H9 (cell line): ENCODE measurements around the gene R3HDM2. TPM values are rescaled to one million over a fixed set of nuclear protein-coding genes. Genes with fewer than 3 reads are reported as not detected.

Experiments used
- DNase-seq: peaks from one replicate; pipeline ENCODE4 v3.0.0-alpha.2; 2017
- H2AFZ ChIP-seq: one replicate; pipeline ENCODE4 v1.6.1; 2013; ENCODE audit warnings: mild to moderate bottlenecking, low read length, control low read depth, moderate library complexity
- H2AK5ac ChIP-seq: 2 replicates; pipeline ENCODE4 v1.6.1; 2013; ENCODE audit warnings: low read length, control low read depth, mixed read lengths; ENCODE audit not compliant: insufficient read length
- H2BK120ac ChIP-seq: one replicate; pipeline ENCODE4 v1.6.1; 2013; ENCODE audit warnings: low read depth, mild to moderate bottlenecking, low read length, control low read depth, inconsistent platforms; ENCODE audit not compliant: poor library complexity, severe bottlenecking
- H2BK12ac ChIP-seq: 2 replicates; pipeline ENCODE4 v1.6.1; 2013; ENCODE audit warnings: low read length, control low read depth, mixed read lengths, low read depth; ENCODE audit not compliant: insufficient read length
- H2BK15ac ChIP-seq: 2 replicates; pipeline ENCODE4 v1.6.1; 2013; ENCODE audit warnings: low read depth, low read length, control low read depth
- H2BK20ac ChIP-seq: one replicate; pipeline ENCODE4 v1.6.1; 2013; ENCODE audit warnings: low read depth, mild to moderate bottlenecking, low read length, control low read depth, inconsistent platforms; ENCODE audit not compliant: poor library complexity, severe bottlenecking
- H2BK5ac ChIP-seq: 2 replicates; pipeline ENCODE4 v1.6.1; 2013; ENCODE audit warnings: low read length, control low read depth, mixed read lengths; ENCODE audit not compliant: insufficient read length
- H3K14ac ChIP-seq: 2 replicates; pipeline ENCODE4 v1.6.1; 2013; ENCODE audit warnings: low read length, control low read depth; ENCODE audit not compliant: insufficient read depth
- H3K18ac ChIP-seq: 2 replicates; pipeline ENCODE4 v1.6.1; 2013; ENCODE audit warnings: low read depth, mild to moderate bottlenecking, mixed read lengths, low read length, control low read depth; ENCODE audit not compliant: insufficient read length
- H3K23ac ChIP-seq: 2 replicates; pipeline ENCODE4 v1.6.1; 2013; ENCODE audit warnings: low read length, control low read depth, mixed read lengths, low read depth; ENCODE audit not compliant: insufficient read length
- H3K23me2 ChIP-seq: 2 replicates; pipeline ENCODE4 v1.6.1; 2013; ENCODE audit warnings: low read depth, mild to moderate bottlenecking, mixed read lengths, low read length, control low read depth; ENCODE audit not compliant: insufficient read length, poor library complexity, severe bottlenecking
- H3K27ac ChIP-seq: 2 replicates; pipeline ENCODE4 v1.5.1; 2013; ENCODE audit warnings: low read length, control low read depth, mixed read lengths, low read depth; ENCODE audit not compliant: insufficient read length
- H3K27me3 ChIP-seq: 2 replicates; pipeline ENCODE4 v1.6.1; 2013; ENCODE audit warnings: low read length, control low read depth, inconsistent platforms; ENCODE audit not compliant: insufficient read depth
- H3K4ac ChIP-seq: 2 replicates; pipeline ENCODE4 v1.6.1; 2013; ENCODE audit warnings: low read depth, mild to moderate bottlenecking, control low read depth, inconsistent platforms, low read length, moderate library complexity
- H3K4me1 ChIP-seq: 2 replicates; pipeline ENCODE4 v1.6.1; 2013; ENCODE audit warnings: low read length, control low read depth, inconsistent platforms; ENCODE audit not compliant: insufficient read depth
- H3K4me2 ChIP-seq: 2 replicates; pipeline ENCODE4 v1.6.1; 2013; ENCODE audit warnings: low read length, control low read depth, mixed read lengths; ENCODE audit not compliant: insufficient read length, insufficient read depth
- H3K56ac ChIP-seq: 2 replicates; pipeline ENCODE4 v1.6.1; 2013; ENCODE audit warnings: low read depth, mild to moderate bottlenecking, mixed read lengths, low read length, control low read depth; ENCODE audit not compliant: insufficient read length
- H3K79me1 ChIP-seq: 2 replicates; pipeline ENCODE4 v1.6.1; 2013; ENCODE audit warnings: low read depth, mild to moderate bottlenecking, moderate library complexity, low read length, control low read depth, inconsistent platforms; ENCODE audit not compliant: insufficient read depth, poor library complexity, severe bottlenecking
- H3K79me2 ChIP-seq: 2 replicates; pipeline ENCODE4 v1.6.1; 2013; ENCODE audit warnings: low read length, control low read depth, inconsistent platforms; ENCODE audit not compliant: insufficient read depth
- H3K9ac ChIP-seq: 2 replicates; pipeline ENCODE4 v1.6.1; 2013; ENCODE audit warnings: low read length, control low read depth, mixed read lengths; ENCODE audit not compliant: insufficient read length; ENCODE audit errors: extremely low read depth
- H3K9me3 ChIP-seq: one replicate; pipeline ENCODE4 v1.6.1; 2013; ENCODE audit warnings: low read depth, low read length, inconsistent platforms; ENCODE audit not compliant: control insufficient read depth
- H3T11ph ChIP-seq: one replicate; pipeline ENCODE4 v1.6.1; 2013; ENCODE audit warnings: mild to moderate bottlenecking, low read length, control low read depth, inconsistent platforms
- H4K20me1 ChIP-seq: one replicate; pipeline ENCODE4 v1.6.1; 2013; ENCODE audit not compliant: control insufficient read depth, insufficient read length, insufficient read depth
- H4K5ac ChIP-seq: 2 replicates; pipeline ENCODE4 v1.6.1; 2013; ENCODE audit warnings: low read depth, mild to moderate bottlenecking, mixed read lengths, low read length, control low read depth; ENCODE audit not compliant: insufficient read length
- H4K8ac ChIP-seq: replicated peaks from 2 replicates; pipeline ENCODE4 v1.6.1; 2013; ENCODE audit warnings: low read length, control low read depth, mixed read lengths, low read depth; ENCODE audit not compliant: insufficient read length
- H4K91ac ChIP-seq: 2 replicates; pipeline ENCODE4 v1.6.1; 2013; ENCODE audit warnings: low read depth, mild to moderate bottlenecking, moderate library complexity, mixed read lengths, low read length, control low read depth; ENCODE audit not compliant: insufficient read length
- H3K27ac Mint-ChIP-seq, 3 experiments: 2 replicates in 2 of 3; 3 replicates in 1 of 3; pipeline ENCODE4 v1.8.0; 2020 to 2021; ENCODE audit warnings: mixed read lengths in 3 of 3, mild to moderate bottlenecking in 1 of 3, moderate library complexity in 1 of 3
- H3K27me3 Mint-ChIP-seq: 2 replicates; pipeline ENCODE4 v1.8.0; 2021; ENCODE audit warnings: low read depth, mild to moderate bottlenecking, moderate library complexity, mixed read lengths
- H3K36me3 Mint-ChIP-seq, 3 experiments: 2 replicates in 2 of 3; 3 replicates in 1 of 3; pipeline ENCODE4 v1.8.0; 2020 to 2021; ENCODE audit warnings: low read depth in 3 of 3, mixed read lengths in 3 of 3; ENCODE audit not compliant: insufficient read depth in 1 of 3
- H3K4me1 Mint-ChIP-seq, 2 experiments: 2 replicates each; pipeline ENCODE4 v1.8.0; 2020; ENCODE audit warnings: mixed read lengths in 2 of 2
- H3K4me3 Mint-ChIP-seq, 2 experiments: 2 replicates in 1 of 2; 3 replicates in 1 of 2; pipeline ENCODE4 v1.8.0; 2020 to 2021; ENCODE audit warnings: mild to moderate bottlenecking in 2 of 2, mixed read lengths in 2 of 2, moderate library complexity in 1 of 2
- H3K9me3 Mint-ChIP-seq, 2 experiments: 2 replicates in 1 of 2; 3 replicates in 1 of 2; pipeline ENCODE4 v1.8.0; 2020; ENCODE audit warnings: mild to moderate bottlenecking in 2 of 2, mixed read lengths in 2 of 2, moderate library complexity in 1 of 2
- CTCF ChIP-seq: fragments of 200-600 bp; sonication (generic); conservative IDR thresholded peaks from 3 replicates; pipeline ENCODE4 v1.8.0; 2021; ENCODE audit warnings: antibody characterized with exemption, mild to moderate bottlenecking
- WGBS: extraction: QIAGEN DNeasy Blood & Tissue Kit; methylation state at CpG from one replicate; pipeline ENCODE4 v1.1.7; 2013; ENCODE audit warnings: missing lambda C conversion rate, low lambda C conversion rate, mixed read lengths; ENCODE audit not compliant: insufficient read length; ENCODE audit errors: extremely low coverage; 5-methylcytosine and 5-hydroxymethylcytosine counted together
- total RNA-seq: library from RNA; stranded (reverse); gene quantifications from 2 replicates; pipeline ENCODE4 v1.2.1, GENCODE V29; 2021

R3HDM2 gene
- total RNA-seq, 1 experiment from 2014 or later: 43.9 TPM

- Histone ChIP-seq H3K56ac (no peak overlapping the region), H4K5ac (no peak overlapping the region), H3K23ac (no peak overlapping the region), H2AFZ (no peak overlapping the region), H4K8ac (no peak overlapping the region), H2BK120ac (no peak overlapping the region), H3K4me1 (no peaks in the 10 kb centered on the region; the same call in 1 of the 2 replicates), H2BK12ac (no peak overlapping the region), H4K20me1 (peaks cover 3% of the 10 kb centered on the region), H3K18ac (no peak overlapping the region), H3K27me3 (peaks cover 37% of the 10 kb centered on the region), H3K4me2 (no peak overlapping the region), H2AK5ac (no peak overlapping the region), H3K27ac (no peak overlapping the region), H3K79me1 (no peaks in the 10 kb centered on the region), H3K9me3 (no peaks in the 10 kb centered on the region), H3K4ac (no peak overlapping the region), H2BK20ac (no peak overlapping the region), H3K23me2 (peaks cover 15% of the 10 kb centered on the region), H3K79me2 (no peaks in the 10 kb centered on the region), H4K91ac (no peak overlapping the region), H3K14ac (no peak overlapping the region), H2BK15ac (no peak overlapping the region), H3K9ac (no peak overlapping the region), H3T11ph (no peak overlapping the region), H2BK5ac (no peak overlapping the region)
- peak overlapping the region in 1 of 2 experiments; percentile 80; a peak in 1 of 5 replicates for H3K4me3 Mint-ChIP-seq
- H3K9me3 Mint-ChIP-seq: no peaks in the 10 kb centered on the region
- no peak for DNase-seq
- peaks cover 21 to 22% of the 10 kb centered on the region in 2 experiments for H3K4me1 Mint-ChIP-seq
- WGBS: no CpG with 5 or more reads among the region's 5 CpGs
- H3K27me3 Mint-ChIP-seq: peaks cover 77% of the 10 kb centered on the region
- no peak overlapping the region for H3K27ac Mint-ChIP-seq
- H3K36me3 Mint-ChIP-seq: peaks cover 0 to 4% (median 4%) of the 10 kb centered on the region in 3 experiments; a peak in 2 of 7 replicates
- no peak for TF ChIP-seq CTCF
Observed at GRCh38 chr12:57473886-57474285, 43.0 kb upstream of the R3HDM2 start.
